Activated naive CD4-positive, alpha-beta T cell treated with anti-CD3 and anti-CD28 coated beads, Interleukin-2, amount 10 ng/mL, durations not matched to agents 5 hours and 36 hours (primary cell): ENCODE results near the gene TAS1R1. TPM values are rescaled to one million over a fixed set of nuclear protein-coding genes. Genes with fewer than 3 reads are reported as not detected.

ENCODE experiments used
- total RNA-seq, 2 experiments: library from RNA; stranded (reverse); gene quantifications; one replicate each; pipeline ENCODE4 v1.2.3, GENCODE V29; 2021

TAS1R1 gene
- not detected for total RNA-seq

DNA sequence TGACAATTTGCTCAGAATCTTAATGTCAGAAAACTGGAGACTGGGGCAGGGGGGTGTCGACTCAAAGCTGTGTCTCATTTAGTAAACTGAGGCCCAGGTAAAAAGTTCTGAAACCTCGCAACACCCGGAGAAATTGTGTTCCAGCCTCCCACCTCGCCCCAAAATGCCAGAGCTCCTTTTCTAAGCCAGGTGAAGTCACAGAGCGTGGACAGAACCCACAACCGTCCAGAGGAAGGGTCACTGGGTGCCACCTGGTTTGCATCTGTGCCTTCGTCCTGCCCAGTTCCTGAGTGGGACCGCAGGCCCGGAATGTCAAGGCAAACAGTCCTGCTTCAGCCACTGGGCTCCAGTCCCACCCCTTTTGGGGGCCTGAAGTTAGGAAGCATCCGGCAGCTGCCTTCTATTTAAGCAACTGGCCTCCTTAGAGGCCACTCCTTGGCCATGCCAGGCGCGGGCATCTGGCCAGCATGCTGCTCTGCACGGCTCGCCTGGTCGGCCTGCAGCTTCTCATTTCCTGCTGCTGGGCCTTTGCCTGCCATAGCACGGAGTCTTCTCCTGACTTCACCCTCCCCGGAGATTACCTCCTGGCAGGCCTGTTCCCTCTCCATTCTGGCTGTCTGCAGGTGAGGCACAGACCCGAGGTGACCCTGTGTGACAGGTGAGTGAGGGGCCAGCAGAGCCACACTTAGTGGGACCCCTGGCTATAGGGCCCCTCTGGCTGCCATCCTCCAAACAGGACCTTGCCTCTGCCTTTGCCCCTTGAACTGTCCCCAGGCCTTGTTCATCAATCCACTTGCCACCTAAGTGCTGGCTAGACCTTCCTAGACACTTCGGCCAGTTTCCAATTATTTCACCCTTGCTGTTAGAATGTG lies at the start of gene TAS1R1:
Gene TAS1R1 (plus strand): TSS at position 401 of the 872 bp plus-strand sequence. CDS start 67 bp downstream, at position 468.

DNA sequence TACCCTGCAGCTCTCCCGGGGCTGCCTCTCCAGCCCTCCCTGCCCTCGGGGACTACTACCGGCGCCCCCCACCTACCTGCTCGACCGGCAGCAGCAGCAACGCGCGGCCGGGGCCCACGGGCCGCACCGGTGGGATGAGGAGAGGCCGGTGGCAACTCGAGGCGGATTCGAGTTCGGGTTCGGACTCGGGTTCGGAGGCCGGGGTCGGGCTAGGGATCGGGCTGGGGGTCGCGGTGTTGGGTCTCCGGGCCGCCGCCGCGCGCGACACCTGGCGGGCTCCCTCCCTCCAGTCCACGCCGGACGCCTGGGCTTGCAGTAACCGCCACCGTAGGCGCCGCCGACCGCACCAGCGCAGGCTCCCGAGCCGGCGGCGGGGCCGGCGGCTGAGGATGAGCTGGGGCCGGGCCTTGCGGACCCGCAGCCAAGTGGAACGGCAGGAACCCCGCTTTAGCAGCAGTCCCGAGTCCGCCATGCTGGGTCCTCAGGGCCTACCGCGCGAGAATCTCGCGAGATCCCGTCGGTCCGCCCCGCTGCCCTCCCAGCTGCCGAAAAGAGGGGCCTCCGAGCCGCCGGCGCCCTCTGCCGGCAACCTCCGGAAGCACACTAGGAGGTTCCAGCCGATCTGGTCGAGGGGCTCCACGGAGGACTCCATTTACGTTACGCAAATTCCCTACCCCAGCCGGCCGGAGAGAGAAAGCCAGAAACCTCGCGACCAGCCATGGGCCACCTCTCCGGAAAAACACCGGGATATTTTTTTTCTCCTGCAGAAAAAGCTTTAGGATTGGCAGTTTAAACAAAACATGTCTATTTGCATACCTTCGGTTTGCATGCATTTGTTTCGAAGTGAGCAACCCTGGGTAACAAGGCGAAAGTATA lies 838 bp upstream of the TAS1R1 start, which contains the start of gene NOL9:
Gene NOL9 (minus strand): TSS at position 483 of the 876 bp plus-strand sequence. CDS start 11 bp downstream, at position 472.

DNA sequence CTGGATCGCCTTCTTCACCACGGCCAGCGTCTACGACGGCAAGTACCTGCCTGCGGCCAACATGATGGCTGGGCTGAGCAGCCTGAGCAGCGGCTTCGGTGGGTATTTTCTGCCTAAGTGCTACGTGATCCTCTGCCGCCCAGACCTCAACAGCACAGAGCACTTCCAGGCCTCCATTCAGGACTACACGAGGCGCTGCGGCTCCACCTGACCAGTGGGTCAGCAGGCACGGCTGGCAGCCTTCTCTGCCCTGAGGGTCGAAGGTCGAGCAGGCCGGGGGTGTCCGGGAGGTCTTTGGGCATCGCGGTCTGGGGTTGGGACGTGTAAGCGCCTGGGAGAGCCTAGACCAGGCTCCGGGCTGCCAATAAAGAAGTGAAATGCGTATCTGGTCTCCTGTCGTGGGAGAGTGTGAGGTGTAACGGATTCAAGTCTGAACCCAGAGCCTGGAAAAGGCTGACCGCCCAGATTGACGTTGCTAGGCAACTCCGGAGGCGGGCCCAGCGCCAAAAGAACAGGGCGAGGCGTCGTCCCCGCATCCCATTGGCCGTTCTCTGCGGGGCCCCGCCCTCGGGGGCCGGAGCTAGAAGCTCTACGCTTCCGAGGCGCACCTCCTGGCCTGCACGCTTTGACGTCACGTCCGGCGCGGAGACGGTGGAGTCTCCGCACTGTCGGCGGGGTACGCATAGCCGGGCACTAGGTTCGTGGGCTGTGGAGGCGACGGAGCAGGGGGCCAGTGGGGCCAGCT lies 24.4 kb downstream of the TAS1R1 start, which contains the start of gene ZBTB48:
Gene ZBTB48 (plus strand): TSS at position 621 of the 745 bp plus-strand sequence. CDS start 616 bp downstream, outside the sequence.

DNA sequence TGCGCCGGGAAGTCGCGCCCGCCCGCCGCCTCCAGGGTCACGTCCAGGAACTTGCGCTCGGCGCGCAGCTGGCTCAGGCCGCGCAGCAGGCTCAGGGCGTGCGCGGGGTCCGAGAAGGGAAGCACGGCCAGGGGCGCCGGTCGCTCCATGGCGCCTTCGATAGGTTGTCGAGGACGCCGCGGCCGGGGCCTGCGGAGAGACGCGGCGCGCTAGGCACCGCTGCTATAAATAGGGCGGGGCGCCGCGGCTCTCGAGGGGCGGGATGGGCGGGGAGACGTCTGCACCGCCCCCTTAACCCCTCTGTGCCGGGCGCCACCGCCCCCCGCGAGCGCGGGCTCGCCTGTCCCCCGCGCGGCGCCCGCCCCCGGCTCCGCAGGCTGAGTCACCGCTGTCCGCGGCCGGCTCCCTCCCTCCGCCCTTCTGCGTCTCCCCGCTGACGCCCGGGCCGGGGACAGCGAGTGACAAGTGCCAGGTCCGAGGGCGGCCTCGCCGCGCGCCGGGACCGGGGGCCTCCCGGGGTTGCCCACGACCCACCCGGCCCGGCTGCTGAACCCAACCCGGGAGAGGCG lies 47.6 kb downstream of the TAS1R1 start, which contains the start of gene KLHL21:
Gene KLHL21 (minus strand): TSS at position 201 of the 569 bp plus-strand sequence. CDS start 52 bp downstream, at position 149.

DNA sequence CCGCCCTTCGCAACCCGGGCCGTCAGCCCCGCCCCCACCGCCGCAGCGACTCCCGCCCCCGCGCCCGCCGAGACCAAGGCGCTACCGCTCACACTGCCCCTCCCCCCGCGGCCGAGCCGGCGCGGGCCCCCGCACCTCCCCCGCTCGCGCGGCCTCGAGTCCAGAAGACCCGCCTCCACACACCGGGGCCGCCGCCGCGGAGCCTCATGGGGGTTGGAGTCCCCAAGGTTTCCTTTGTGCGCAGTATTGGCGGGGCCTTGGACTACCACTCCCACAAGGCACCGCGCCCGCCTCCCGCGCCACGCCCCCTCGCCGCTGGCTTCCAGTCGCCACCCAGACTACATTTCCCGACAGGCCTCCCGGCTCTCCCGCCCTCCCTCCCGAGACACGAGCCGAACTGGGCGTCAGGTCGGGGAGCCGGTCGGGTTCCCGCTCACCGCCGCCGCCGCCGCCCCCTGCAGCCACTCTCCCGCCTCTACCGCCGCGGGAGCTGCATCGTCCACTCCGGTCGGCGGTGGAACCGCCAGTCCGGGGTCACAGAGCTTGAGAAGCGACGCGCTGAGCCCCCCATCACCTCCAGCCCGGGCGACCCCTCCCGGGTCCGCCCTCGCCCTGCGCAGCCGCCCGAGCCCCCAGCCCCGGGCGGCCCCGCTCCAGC lies 58.4 kb downstream of the TAS1R1 start, which contains the start of gene PHF13:
Gene PHF13 (plus strand): TSS at position 371 of the 658 bp plus-strand sequence. CDS start 336 bp downstream, outside the sequence.

DNA sequence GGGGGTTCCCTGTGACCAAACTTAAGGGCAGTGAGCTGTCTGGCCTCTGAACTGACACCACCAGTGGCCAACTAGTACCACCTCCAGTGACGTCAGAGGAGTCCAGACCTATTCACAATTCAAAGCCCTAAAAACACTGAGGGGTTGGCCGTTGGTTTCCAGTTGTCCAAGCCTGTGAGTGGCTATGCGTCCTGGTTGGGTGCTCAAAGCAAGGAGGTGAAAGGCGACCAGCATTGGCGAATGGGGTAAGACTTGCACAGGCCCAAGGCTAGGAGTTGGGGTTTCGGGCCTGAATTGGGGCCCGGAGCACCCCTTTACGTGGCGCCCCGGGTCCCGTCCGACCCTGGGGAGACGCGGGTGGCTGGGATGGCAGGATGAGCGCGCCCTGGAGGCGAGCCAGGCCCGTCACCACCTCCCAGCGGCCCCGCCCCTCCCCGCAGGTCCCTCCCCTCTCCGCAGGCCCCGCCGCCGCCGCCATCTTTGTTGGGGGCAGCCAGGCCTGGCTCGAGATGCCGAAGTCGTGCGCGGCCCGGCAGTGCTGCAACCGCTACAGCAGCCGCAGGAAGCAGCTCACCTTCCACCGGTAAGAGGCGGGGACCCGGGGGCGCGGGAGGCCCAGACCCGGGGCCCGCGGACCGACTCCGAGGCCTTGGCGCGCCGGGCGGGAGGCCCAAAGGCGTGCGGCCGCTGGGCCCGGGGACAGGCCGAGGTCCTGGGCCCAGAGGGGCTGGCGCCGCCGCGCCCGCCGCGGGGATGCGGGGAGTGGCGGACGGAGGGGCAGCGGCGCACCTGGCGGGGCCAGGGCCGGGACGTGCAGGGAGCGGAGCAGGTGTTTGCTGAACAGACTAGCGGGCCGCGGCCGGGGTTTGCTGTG lies 69.8 kb downstream of the TAS1R1 start, which contains the start of gene THAP3:
Gene THAP3 (plus strand): TSS at position 159 of the 874 bp plus-strand sequence. CDS start 351 bp downstream, at position 510.

Other genes starting within 250 kb of the TAS1R1 start
- gene ACOT7, start 161.5 kb upstream of the TAS1R1 start, total RNA-seq, result 10 to 100 TPM; 51.0 to 52.9 TPM
- gene HES2, start 135.4 kb upstream of the TAS1R1 start, total RNA-seq, result under 1 TPM; 0.12 to 0.35 TPM
- 1 to 10 TPM; 1.2 to 1.4 TPM for gene ESPN, start 130.5 kb upstream of the TAS1R1 start, total RNA-seq
- gene TNFRSF25, start 89.1 kb upstream of the TAS1R1 start, total RNA-seq, result 100 to 1,000 TPM; 121 to 122 TPM
- 1 to 10 TPM; 3.6 to 4.1 TPM for gene PLEKHG5, start 63.6 kb upstream of the TAS1R1 start, total RNA-seq
- 10 to 100 TPM; 49.0 to 51.9 TPM for gene NOL9, start 794 bp upstream of the TAS1R1 start, total RNA-seq
- gene ZBTB48, start 24.7 kb downstream of the TAS1R1 start, total RNA-seq, result 10 to 100 TPM; 34.3 to 39.2 TPM
- 10 to 100 TPM; 24.5 to 25.4 TPM for gene KLHL21, start 47.6 kb downstream of the TAS1R1 start, total RNA-seq
- gene PHF13, start 58.4 kb downstream of the TAS1R1 start, total RNA-seq, result 10 to 100 TPM; 14.5 to 15.0 TPM
- gene THAP3, start 69.6 kb downstream of the TAS1R1 start, total RNA-seq, result 10 to 100 TPM; 17.1 to 19.2 TPM
- 10 to 100 TPM; 38.2 to 40.1 TPM for gene DNAJC11, start 146.5 kb downstream of the TAS1R1 start, total RNA-seq
- gene CAMTA1, start 230.1 kb downstream of the TAS1R1 start, total RNA-seq, result 10 to 100 TPM; 40.5 to 42.3 TPM